ENCODE measurements around the gene LRRC47.
A peak's percentile ranks its signal among the peaks of the same experiment; 100 is the strongest.

Gene LRRC47

DNA sequence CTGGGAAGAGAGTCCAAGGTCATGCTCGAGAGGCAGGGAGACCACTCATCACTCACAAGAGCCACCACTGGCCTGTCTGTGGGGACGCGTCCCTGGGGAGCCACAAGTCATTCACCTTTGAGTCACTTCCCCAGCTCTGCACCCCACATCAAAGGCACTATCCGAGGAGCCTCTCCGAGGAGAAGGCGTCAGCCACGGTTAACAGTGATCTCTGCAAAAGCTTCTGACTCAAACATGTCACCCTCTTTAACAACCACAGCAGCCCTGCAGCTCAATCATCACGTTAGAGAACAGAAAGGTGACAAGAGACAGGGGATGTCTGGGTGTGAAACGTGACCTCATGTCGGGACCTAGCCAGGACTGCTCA, 9.0 kb downstream of the LRRC47 start:
- no peaks in the 10 kb centered on the region for H3K27me3 ChIP-seq (ENCODE audit: control insufficient read depth, low read length)
- no peak overlapping the region for H3K27ac ChIP-seq (ENCODE audit: low read depth, low read length)
- H3K4me3 ChIP-seq (ENCODE audit: low read length) = no peak overlapping the region
- no peaks in the 10 kb centered on the region for H3K4me1 ChIP-seq (ENCODE audit: control insufficient read depth, low read length)
- no peak overlapping the region for H3K4me2 ChIP-seq (ENCODE audit: low read length)
- peaks cover 49% of the 10 kb centered on the region for H3K79me2 ChIP-seq (ENCODE audit: control insufficient read depth, low read length)
- H3K36me3 ChIP-seq (ENCODE audit: control insufficient read depth, low read length) = peaks cover 49% of the 10 kb centered on the region
- H4K20me1 ChIP-seq (ENCODE audit: control insufficient read depth, insufficient read depth, low read depth, low read length) = no peaks in the 10 kb centered on the region
- no peaks in the 10 kb centered on the region for H3K9me2 ChIP-seq (replicated peaks; ENCODE audit: control insufficient read depth, low read length)
- no peaks in the 10 kb centered on the region for H3K9me3 ChIP-seq (ENCODE audit: control insufficient read depth, insufficient read depth, low read length)
- TF ChIP-seq CTCF (IDR thresholded peaks at IDR 0.05; ENCODE audit: low read depth, low read length, poor library complexity, severe bottlenecking) (no peak), EZH2phosphoT487 (IDR thresholded peaks at IDR 0.05; ENCODE audit: borderline replicate concordance, low read length) (no peak)
- H3F3A ChIP-seq (ENCODE audit: control insufficient read depth, insufficient read depth) = no peaks in the 10 kb centered on the region; the same call in 1 of the 2 replicates

DNA sequence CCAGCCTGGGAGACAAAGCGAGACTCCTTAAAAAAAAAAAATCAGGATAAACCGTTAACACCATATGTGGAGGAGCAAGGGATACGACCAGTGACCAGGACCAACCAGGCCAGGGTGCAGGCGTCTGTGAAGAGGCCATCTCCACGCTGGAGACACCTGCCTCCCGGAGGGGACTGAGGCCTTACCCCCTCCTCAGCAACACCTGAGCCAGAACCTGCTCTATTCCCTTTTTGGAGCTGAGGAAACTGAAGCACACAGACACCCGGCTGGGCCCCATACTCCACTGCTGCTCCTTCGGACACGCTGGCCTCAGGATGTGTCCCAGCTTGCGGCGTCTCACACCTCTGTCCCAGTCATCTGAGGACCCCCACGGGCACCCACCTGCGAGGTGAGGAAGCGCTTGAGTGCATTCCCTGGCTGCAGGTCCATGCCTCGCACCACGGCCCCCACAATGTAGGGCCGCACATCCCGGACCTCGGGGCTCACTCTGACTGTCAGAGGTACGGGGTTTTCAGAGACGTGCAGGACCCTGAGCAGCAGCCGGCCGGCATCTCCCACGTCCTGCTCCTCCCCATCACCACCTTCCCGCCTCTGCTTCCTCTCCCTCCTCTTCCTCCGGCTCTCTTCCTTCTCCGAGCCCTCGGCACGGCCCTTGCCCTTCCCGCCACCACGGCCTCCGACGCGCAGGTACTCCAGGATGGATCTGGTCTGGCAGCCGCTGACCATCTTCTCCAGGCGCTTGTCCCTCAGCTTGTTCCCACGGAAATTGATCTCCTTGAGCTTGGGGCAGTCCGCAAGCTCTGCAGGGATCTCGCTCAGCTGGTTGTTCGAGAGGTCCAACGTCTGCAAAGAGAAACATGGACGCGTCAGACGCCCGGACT, 9.6 kb downstream of the LRRC47 start:
- no peaks in the 10 kb centered on the region for H3K9me2 ChIP-seq (replicated peaks; ENCODE audit: control insufficient read depth, low read length)
- H3K36me3 ChIP-seq (ENCODE audit: control insufficient read depth, low read length) = peaks cover 51% of the 10 kb centered on the region
- no peak overlapping the region for H3K4me3 ChIP-seq (ENCODE audit: low read length)
- no peaks in the 10 kb centered on the region; the same call in 1 of the 2 replicates for H3F3A ChIP-seq (ENCODE audit: control insufficient read depth, insufficient read depth)
- H3K27ac ChIP-seq (ENCODE audit: low read depth, low read length) = no peak overlapping the region
- H4K20me1 ChIP-seq (ENCODE audit: control insufficient read depth, insufficient read depth, low read depth, low read length) = no peaks in the 10 kb centered on the region
- no peaks in the 10 kb centered on the region for H3K4me1 ChIP-seq (ENCODE audit: control insufficient read depth, low read length)
- no peak for TF ChIP-seq CTCF (IDR thresholded peaks at IDR 0.05; ENCODE audit: low read depth, low read length, poor library complexity, severe bottlenecking)
- TF ChIP-seq EZH2phosphoT487 (IDR thresholded peaks at IDR 0.05; ENCODE audit: borderline replicate concordance, low read length) = no peak
- peaks cover 43% of the 10 kb centered on the region for H3K79me2 ChIP-seq (ENCODE audit: control insufficient read depth, low read length)
- H3K27me3 ChIP-seq (ENCODE audit: control insufficient read depth, low read length) = no peaks in the 10 kb centered on the region
- H3K9me3 ChIP-seq (ENCODE audit: control insufficient read depth, insufficient read depth, low read length) = no peaks in the 10 kb centered on the region
- H3K4me2 ChIP-seq (ENCODE audit: low read length) = no peak overlapping the region

- H4K20me1 ChIP-seq (ENCODE audit: control insufficient read depth, insufficient read depth, low read depth, low read length) = no peaks in the 10 kb centered on the region
- no peaks in the 10 kb centered on the region for H3K9me3 ChIP-seq (ENCODE audit: control insufficient read depth, insufficient read depth, low read length)
- peaks cover 60% of the 10 kb centered on the region for H3K36me3 ChIP-seq (ENCODE audit: control insufficient read depth, low read length)
- H3K27me3 ChIP-seq (ENCODE audit: control insufficient read depth, low read length) = no peaks in the 10 kb centered on the region
- no peak overlapping the region for H3K4me3 ChIP-seq (ENCODE audit: low read length)
- H3K79me2 ChIP-seq (ENCODE audit: control insufficient read depth, low read length) = peaks cover 33% of the 10 kb centered on the region
- no peak overlapping the region for H3K27ac ChIP-seq (ENCODE audit: low read depth, low read length)
- no peak for TF ChIP-seq EZH2phosphoT487 (IDR thresholded peaks at IDR 0.05; ENCODE audit: borderline replicate concordance, low read length)
- peak; percentile 87 for TF ChIP-seq CTCF (IDR thresholded peaks at IDR 0.05; ENCODE audit: low read depth, low read length, poor library complexity, severe bottlenecking)
- H3K9me2 ChIP-seq (replicated peaks; ENCODE audit: control insufficient read depth, low read length) = no peaks in the 10 kb centered on the region
- H3K4me1 ChIP-seq (ENCODE audit: control insufficient read depth, low read length) = no peaks in the 10 kb centered on the region
- H3K4me2 ChIP-seq (ENCODE audit: low read length) = no peak overlapping the region
- H3F3A ChIP-seq (ENCODE audit: control insufficient read depth, insufficient read depth) = no peaks in the 10 kb centered on the region; the same call in 1 of the 2 replicates
Observed at GRCh38 chr1:3785456-3786157, 10.7 kb downstream of the LRRC47 start.

Data from DOHH2 (cell line).